Panc1 (cell line): ENCODE measurements around the gene NFYC.

ENCODE experiments used
- POLR2AphosphoS5 ChIP-seq: IDR thresholded peaks from 2 replicates; pipeline ENCODE4 v1.6.1; 2012; ENCODE audit warnings: mild to moderate bottlenecking, low read depth, low read length, moderate library complexity
- TCF7L2 ChIP-seq: IDR thresholded peaks from 2 replicates; pipeline ENCODE4 v1.6.1; 2011; ENCODE audit warnings: mild to moderate bottlenecking, low read depth, low read length, inconsistent platforms
- TF ChIP-seq, protein P1 (sequence below): fragments of 450-650 bp; IDR thresholded peaks from 2 replicates; pipeline ENCODE4 v1.5.1; 2017; ENCODE audit warnings: mild to moderate bottlenecking

DNA sequence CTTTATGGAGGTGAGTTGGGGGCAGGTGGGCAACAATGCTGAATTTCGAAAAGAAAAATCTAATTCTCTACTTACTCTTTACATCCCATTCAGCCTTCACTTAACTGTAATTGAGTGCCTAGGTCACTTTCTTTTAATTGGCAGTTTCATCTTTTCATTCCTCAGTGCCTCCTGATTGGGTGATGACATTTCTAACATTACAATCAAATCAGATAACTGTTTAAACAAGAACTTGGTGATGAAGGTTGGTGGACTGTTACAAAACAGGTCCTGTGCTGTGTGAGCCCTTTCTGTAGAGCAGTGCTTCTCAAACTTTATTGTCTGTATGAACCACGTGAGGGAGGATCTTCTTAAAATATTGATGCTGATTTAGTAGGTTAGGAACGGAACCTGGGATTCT is 51.9 kb downstream of the NFYC start:
- TF ChIP-seq, protein P1, sequence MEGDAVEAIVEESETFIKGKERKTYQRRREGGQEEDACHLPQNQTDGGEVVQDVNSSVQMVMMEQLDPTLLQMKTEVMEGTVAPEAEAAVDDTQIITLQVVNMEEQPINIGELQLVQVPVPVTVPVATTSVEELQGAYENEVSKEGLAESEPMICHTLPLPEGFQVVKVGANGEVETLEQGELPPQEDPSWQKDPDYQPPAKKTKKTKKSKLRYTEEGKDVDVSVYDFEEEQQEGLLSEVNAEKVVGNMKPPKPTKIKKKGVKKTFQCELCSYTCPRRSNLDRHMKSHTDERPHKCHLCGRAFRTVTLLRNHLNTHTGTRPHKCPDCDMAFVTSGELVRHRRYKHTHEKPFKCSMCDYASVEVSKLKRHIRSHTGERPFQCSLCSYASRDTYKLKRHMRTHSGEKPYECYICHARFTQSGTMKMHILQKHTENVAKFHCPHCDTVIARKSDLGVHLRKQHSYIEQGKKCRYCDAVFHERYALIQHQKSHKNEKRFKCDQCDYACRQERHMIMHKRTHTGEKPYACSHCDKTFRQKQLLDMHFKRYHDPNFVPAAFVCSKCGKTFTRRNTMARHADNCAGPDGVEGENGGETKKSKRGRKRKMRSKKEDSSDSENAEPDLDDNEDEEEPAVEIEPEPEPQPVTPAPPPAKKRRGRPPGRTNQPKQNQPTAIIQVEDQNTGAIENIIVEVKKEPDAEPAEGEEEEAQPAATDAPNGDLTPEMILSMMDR = no peak
- TF ChIP-seq POLR2AphosphoS5 (no peak), TCF7L2 (no peak)
